ENCODE measurements around the gene ZNF662. TPM values are rescaled to one million over a fixed set of nuclear protein-coding genes. Genes with fewer than 3 reads are reported as not detected.
A peak's percentile ranks its signal among the peaks of the same experiment; 100 is the strongest.

ZNF662 gene
- 1 to 10 TPM; 1.4 to 3.5 (median 2.1) TPM for total RNA-seq
- under 1 TPM; 0.32 to 0.53 (median 0.37) TPM for polyA plus RNA-seq
- long read RNA-seq, donor 1, partial matches to known transcripts: 0 of 1 reads
- long read RNA-seq, donor 1, other reads (novel, unspliced or antisense): 1 of 1 reads
- long read RNA-seq, donor 2: 0 reads

- no peak for TF ChIP-seq CTCF (IDR thresholded peaks at IDR 0.05)
- ATAC-seq (peak; percentile 81 to 95 (median 84)), DNase-seq (peak; percentile 65 to 78)
- 1 to 2% (median 1%) methylated on average over 48 to 59 of the region's 59 CpGs for WGBS, 3 donors
- Histone ChIP-seq H3K9me3 (peaks cover 5% of the 10 kb centered on the region), H3K4me3 (peak within 1 kb of the TSS; percentile 85), H3K27me3 (ENCODE audit: insufficient read depth in 3 of 3, low read length in 2 of 3) (peaks cover 0 to 4% (median 0%) of the 10 kb centered on the region in 3 donors), H3K27ac (peak within 1 kb of the TSS; percentile 60), H3K36me3 (ENCODE audit: insufficient read depth in 1 of 2, low read depth in 1 of 2) (peaks cover 9 to 18% of the 10 kb centered on the region in 2 donors), H3K4me1 (no peaks in the 10 kb centered on the region)
- intact Hi-C loops (cut with DNase I): no loop called here
These were observed at the start of gene ZNF662 for GRCh38 chr3:42906070-42906847. Gene ZNF662, plus strand, starts transcription at chr3:42906142. Its CDS starts 1,973 bp downstream, at chr3:42908115.

GRCh38 chr3:42856544-42856943 lies 49.4 kb upstream of the ZNF662 start:
- DNase-seq (no peak), ATAC-seq (no peak)
- intact Hi-C loops (cut with DNase I): no loop called here
- no peaks in the 10 kb centered on the region for H3K36me3 ChIP-seq (ENCODE audit: insufficient read depth in 1 of 2, low read depth in 1 of 2)
- H3K4me3 ChIP-seq: no peak overlapping the region
- H3K4me1 ChIP-seq: no peaks in the 10 kb centered on the region
- H3K27me3 ChIP-seq (ENCODE audit: insufficient read depth in 3 of 3, low read length in 2 of 3): no peaks in the 10 kb centered on the region
- no peak overlapping the region for H3K27ac ChIP-seq
- 82 to 94% (median 86%) methylated on average over 3 of the region's 3 CpGs for WGBS, 3 donors
- TF ChIP-seq CTCF (IDR thresholded peaks at IDR 0.05): no peak
- H3K9me3 ChIP-seq: no peaks in the 10 kb centered on the region

GRCh38 chr3:42864321-42864950 lies 41.5 kb upstream of the ZNF662 start:
- DNase-seq (no peak), ATAC-seq (no peak)
- WGBS, 3 donors: 93 to 94% (median 93%) methylated on average over 15 of the region's 15 CpGs
- no peak for TF ChIP-seq CTCF (IDR thresholded peaks at IDR 0.05)
- Histone ChIP-seq H3K9me3 (no peaks in the 10 kb centered on the region), H3K4me3 (no peak overlapping the region), H3K4me1 (no peaks in the 10 kb centered on the region), H3K27me3 (ENCODE audit: insufficient read depth in 3 of 3, low read length in 2 of 3) (no peaks in the 10 kb centered on the region), H3K27ac (no peak overlapping the region), H3K36me3 (ENCODE audit: insufficient read depth in 1 of 2, low read depth in 1 of 2) (no peaks in the 10 kb centered on the region)
- intact Hi-C loops (cut with DNase I): no loop called here

- Histone ChIP-seq H3K4me3 (no peak overlapping the region), H3K27me3 (ENCODE audit: insufficient read depth in 3 of 3, low read length in 2 of 3) (no peaks in the 10 kb centered on the region), H3K36me3 (ENCODE audit: insufficient read depth in 1 of 2, low read depth in 1 of 2) (no peaks in the 10 kb centered on the region), H3K4me1 (no peaks in the 10 kb centered on the region), H3K27ac (no peak overlapping the region), H3K9me3 (no peaks in the 10 kb centered on the region)
- no peak for TF ChIP-seq CTCF (IDR thresholded peaks at IDR 0.05)
- intact Hi-C loops (cut with DNase I): no loop called here
- ATAC-seq: no peak
- DNase-seq: no peak
- WGBS, 3 donors: 92 to 97% (median 94%) methylated on average over 8 of the region's 8 CpGs
These were observed 40.7 kb upstream of the ZNF662 start for GRCh38 chr3:42865256-42865655.
